Measurements from ENCODE around the gene ZNF644. TPM values are rescaled to one million over a fixed set of nuclear protein-coding genes. Genes with fewer than 3 reads are reported as not detected.
A peak's percentile ranks its signal among the peaks of the same experiment; 100 is the strongest.

Gene ZNF644
- total and polyA plus RNA-seq, 4 donors: 6.8 to 38.8 (median 27.2) TPM

- TF ChIP-seq FOXA2 (IDR thresholded peaks at IDR 0.05): no peak
- TF ChIP-seq CTCF (IDR thresholded peaks at IDR 0.05; ENCODE audit: low read depth, low read length, missing input control): no peak
- no peak for TF ChIP-seq FOXA1 (IDR thresholded peaks at IDR 0.05)
- TF ChIP-seq ZBTB33 (IDR thresholded peaks at IDR 0.05): no peak
- TF ChIP-seq EGR1 (IDR thresholded peaks at IDR 0.05; ENCODE audit: low read depth in 2 of 2): no peak
- no peak for TF ChIP-seq MAX (IDR thresholded peaks at IDR 0.05)
- TF ChIP-seq JUND (IDR thresholded peaks at IDR 0.05): no peak
- no peak for TF ChIP-seq NR2F2 (IDR thresholded peaks at IDR 0.05)
- no peak for TF ChIP-seq HNF4G (IDR thresholded peaks at IDR 0.05)
- no peak for TF ChIP-seq HNF4A (conservative IDR thresholded peaks at IDR 0.05)
- Histone ChIP-seq H3K4me3 (ENCODE audit: low read depth in 1 of 3, low read length in 3 of 3) (no peak overlapping the region), H3K27ac (ENCODE audit: low read depth in 1 of 2, low read length in 2 of 2) (no peak overlapping the region), H3K36me3 (ENCODE audit: control insufficient read depth in 4 of 4, insufficient read depth in 3 of 4, low read depth in 1 of 4, low read length in 3 of 4) (no peaks in the 10 kb centered on the region), H3K4me1 (ENCODE audit: control insufficient read depth in 4 of 4, insufficient read depth in 4 of 4, low read length in 3 of 4) (peaks cover 0 to 5% (median 0%) of the 10 kb centered on the region in 4 donors), H3K9ac (ENCODE audit: low read depth in 1 of 2, low read length in 2 of 2) (no peak overlapping the region), H3K9me3 (ENCODE audit: control insufficient read depth in 4 of 4, low read length in 3 of 4) (no peaks in the 10 kb centered on the region), H3K27me3 (ENCODE audit: control insufficient read depth in 4 of 4, insufficient read depth in 4 of 4, low read length in 3 of 4) (no peaks in the 10 kb centered on the region)
- WGBS: 93% methylated on average over 1 of the region's 1 CpG
- no peak for DNase-seq (ENCODE audit: low spot score)
Measured at GRCh38 chr1:91031081-91031480, 9.2 kb upstream of the ZNF644 start.

- Histone ChIP-seq H3K36me3 (ENCODE audit: control insufficient read depth in 4 of 4, insufficient read depth in 3 of 4, low read depth in 1 of 4, low read length in 3 of 4) (no peaks in the 10 kb centered on the region), H3K4me1 (ENCODE audit: control insufficient read depth in 4 of 4, insufficient read depth in 4 of 4, low read length in 3 of 4) (peaks cover 0 to 12% (median 2%) of the 10 kb centered on the region in 4 donors), H3K27me3 (ENCODE audit: control insufficient read depth in 4 of 4, insufficient read depth in 4 of 4, low read length in 3 of 4) (no peaks in the 10 kb centered on the region), H3K27ac (ENCODE audit: low read depth in 1 of 2, low read length in 2 of 2) (peak overlapping the region; percentile 28 to 71), H3K9me3 (ENCODE audit: control insufficient read depth in 4 of 4, low read length in 3 of 4) (no peaks in the 10 kb centered on the region), H3K9ac (ENCODE audit: low read depth in 1 of 2, low read length in 2 of 2) (peak overlapping the region in 1 of 2 donors; percentile 0), H3K4me3 (ENCODE audit: low read depth in 1 of 3, low read length in 3 of 3) (no peak overlapping the region)
- no peak for DNase-seq (ENCODE audit: low spot score)
- 82% methylated on average over 1 of the region's 1 CpG for WGBS
- TF ChIP-seq CTCF (IDR thresholded peaks at IDR 0.05; ENCODE audit: low read depth, low read length, missing input control): peak; percentile 11
- TF ChIP-seq NR2F2 (IDR thresholded peaks at IDR 0.05): no peak
- no peak for TF ChIP-seq MAX (IDR thresholded peaks at IDR 0.05)
- peak in 1 of 2 donors; percentile 1 for TF ChIP-seq RAD21 (IDR thresholded peaks at IDR 0.05)
Measured at GRCh38 chr1:91026777-91027176, 4.9 kb upstream of the ZNF644 start.
